GM18858 (cell line): Measurements from ENCODE around the gene ADGRF1.
A peak's percentile ranks its signal among the peaks of the same experiment; 100 is the strongest.
"Not testable (repeated sequence)": the region's sequence is repeated elsewhere in the genome, so short reads cannot be mapped to it uniquely, and the experiment has no call there.

Experiments
- ATAC-seq: cut with Tn5 transposase; IDR thresholded peaks from one replicate; pipeline ENCODE4 v1.9.1; 2021; ENCODE audit not compliant: unreplicated experiment

ADGRF1 gene

GRCh38 chr6:47042275-47042791 is at the start of gene ADGRF1:
Gene ADGRF1 (minus strand): TSS chr6:47042332. CDS start chr6:47029061, 13,271 bp downstream.
- ATAC-seq, result no peak

- ATAC-seq, result no peak
These were observed 48.7 kb upstream of the ADGRF1 start for GRCh38 chr6:47090881-47091280.

GRCh38 chr6:47089473-47089872 is 47.3 kb upstream of the ADGRF1 start:
- not testable (repeated sequence) for ATAC-seq

- no peak for ATAC-seq
These were observed 44.1 kb upstream of the ADGRF1 start for GRCh38 chr6:47086051-47086770.

- no peak for ATAC-seq
These were observed 42.5 kb upstream of the ADGRF1 start for GRCh38 chr6:47084610-47085009.

- no peak for ATAC-seq
These were observed 41.5 kb upstream of the ADGRF1 start for GRCh38 chr6:47083586-47084047.

- ATAC-seq, result no peak
These were observed 38.0 kb upstream of the ADGRF1 start for GRCh38 chr6:47080083-47080596.

GRCh38 chr6:47079638-47080037 is 37.5 kb upstream of the ADGRF1 start:
- no peak for ATAC-seq

GRCh38 chr6:47078991-47079390 is 36.9 kb upstream of the ADGRF1 start:
- ATAC-seq, result no peak

GRCh38 chr6:47076422-47077344 is 34.6 kb upstream of the ADGRF1 start:
- no peak for ATAC-seq

GRCh38 chr6:47075741-47076421 is 33.7 kb upstream of the ADGRF1 start:
- ATAC-seq, result no peak

- ATAC-seq, result no peak
These were observed 33.0 kb upstream of the ADGRF1 start for GRCh38 chr6:47075168-47075567.

- no peak for ATAC-seq
These were observed 31.3 kb upstream of the ADGRF1 start for GRCh38 chr6:47073125-47074110.

GRCh38 chr6:47072667-47073066 is 30.5 kb upstream of the ADGRF1 start:
- no peak for ATAC-seq

- ATAC-seq, result no peak
These were observed 29.5 kb upstream of the ADGRF1 start for GRCh38 chr6:47071681-47072080.

GRCh38 chr6:47070461-47070860 is 28.3 kb upstream of the ADGRF1 start:
- no peak for ATAC-seq

- ATAC-seq, result no peak
These were observed 27.0 kb upstream of the ADGRF1 start for GRCh38 chr6:47069156-47069555.

GRCh38 chr6:47066418-47066817 is 24.3 kb upstream of the ADGRF1 start:
- no peak for ATAC-seq

- peak; percentile 76 for ATAC-seq
These were observed 22.1 kb upstream of the ADGRF1 start for GRCh38 chr6:47064274-47064673.

GRCh38 chr6:47062346-47062745 is 20.2 kb upstream of the ADGRF1 start:
- no peak for ATAC-seq
